K562 (cell line): ENCODE measurements around the gene LRRC3C. TPM values are rescaled to one million over a fixed set of nuclear protein-coding genes. Genes with fewer than 3 reads are reported as not detected.

Experiments used
- CHD4 ChIP-seq: fragments of 200-600 bp; sonication (generic); IDR thresholded peaks from 3 replicates; pipeline ENCODE4 v1.6.1; 2012; ENCODE audit warnings: low read depth, mild to moderate bottlenecking, mixed read lengths, low read length, inconsistent platforms; ENCODE audit not compliant: insufficient read depth, insufficient replicate concordance, poor library complexity, severe bottlenecking
- ESRRB ChIP-seq: fragments of 250-450 bp; sonication (Bioruptor Pico); IDR thresholded peaks from 2 replicates; pipeline ENCODE4 v1.5.0; 2020; ENCODE audit warnings: mild to moderate bottlenecking, moderate library complexity, borderline replicate concordance
- FOXO4 ChIP-seq: fragments of 450-650 bp; formaldehyde crosslinking; IDR thresholded peaks from 2 replicates; pipeline ENCODE4 v1.4.0; 2020; ENCODE audit warnings: mild to moderate bottlenecking, moderate library complexity
- ID3 ChIP-seq, 2 experiments: fragments of 250-450 bp in 1 of 2; fragments of 450-650 bp in 1 of 2; sonication (Bioruptor Pico) in 1 of 2; IDR thresholded peaks; 2 replicates each; pipeline versions ENCODE4 v1.6.1 to v1.8.0; 2016 to 2021; ENCODE audit warnings: mild to moderate bottlenecking in 2 of 2, moderate library complexity in 2 of 2, missing compliant biosample characterization in 1 of 2, missing genetic modification characterization in 1 of 2
- PHB ChIP-seq: fragments of 250-450 bp; sonication (Bioruptor Pico); IDR thresholded peaks from 2 replicates; pipeline ENCODE4 v1.5.0; 2021
- PHF21A ChIP-seq: fragments of 450-650 bp; IDR thresholded peaks from 2 replicates; pipeline ENCODE4 v1.6.1; 2017; ENCODE audit warnings: low read depth, borderline replicate concordance
- POLR2AphosphoS2 ChIP-seq: IDR thresholded peaks from 2 replicates; pipeline ENCODE4 v1.6.1; 2012; ENCODE audit warnings: low read length, improper control_type of control experiment
- RFX5 ChIP-seq: IDR thresholded peaks from 2 replicates; pipeline ENCODE4 v1.6.1; 2011; ENCODE audit warnings: low read depth, mild to moderate bottlenecking, improper control_type of control experiment, low read length
- STAT5B ChIP-seq: fragments of 250-450 bp; sonication (Bioruptor Pico); IDR thresholded peaks from 2 replicates; pipeline ENCODE4 v1.8.0; 2021; ENCODE audit warnings: mild to moderate bottlenecking, inconsistent platforms
- TEAD2 ChIP-seq: fragments of 450-650 bp; IDR thresholded peaks from 2 replicates; pipeline ENCODE4 v1.6.1; 2016; ENCODE audit warnings: missing genetic modification characterization, control low read depth, missing compliant biosample characterization
- TRIM24 ChIP-seq, 2 experiments: fragments of 450-650 bp; IDR thresholded peaks; 2 replicates each; pipeline ENCODE4 v1.6.1; 2016
- ZKSCAN8 ChIP-seq: fragments of 200-800 bp; sonication (Bioruptor generic); IDR thresholded peaks from 2 replicates; pipeline ENCODE4 v1.6.1; 2016; ENCODE audit warnings: missing genetic modification characterization, missing compliant biosample characterization
- ZNF280B ChIP-seq: fragments of 250-450 bp; sonication (Bioruptor Pico); IDR thresholded peaks from 2 replicates; pipeline ENCODE4 v1.5.1; 2021; ENCODE audit warnings: mild to moderate bottlenecking
- ZNF707 ChIP-seq: fragments of 250-450 bp; sonication (Bioruptor Pico); conservative IDR thresholded peaks from 2 replicates; pipeline ENCODE4 v1.8.0; 2022; ENCODE audit warnings: inconsistent platforms, mild to moderate bottlenecking, moderate library complexity
- ZSCAN32 ChIP-seq: fragments of 450-650 bp; formaldehyde crosslinking; IDR thresholded peaks from 2 replicates; pipeline ENCODE4 v1.4.0; 2020; ENCODE audit warnings: mild to moderate bottlenecking, moderate library complexity
- polyA plus RNA-seq, 8 experiments: library from polyadenylated mRNA; depleted of rRNA in 4 of 8; stranded (reverse) in 5 of 8; unstranded in 3 of 8; fragments of >200 nt; fragmentation: Nextera tagmentation in 2 of 8; fragmentation: Illumina TruSeq in 1 of 8; extraction: Ambion mirVana in 2 of 8; extraction: Trizol in 1 of 8; gene quantifications; 2 replicates each; pipeline versions ENCODE4 v1.2.1 to v1.2.3, GENCODE V29; 2011 to 2014; ENCODE audit warnings: inconsistent platforms in 1 of 8, missing spikeins in 1 of 8
- total RNA-seq, 7 experiments: library from RNA; depleted of rRNA in 6 of 7; stranded (reverse); fragments of >200 nt in 6 of 7; fragmentation: Illumina TruSeq in 2 of 7; extraction: Trizol in 2 of 7; gene quantifications; 2 replicates each; pipeline versions ENCODE4 v1.2.1 to v1.2.3, GENCODE V29; 2011 to 2021; ENCODE audit warnings: low replicate concordance in 1 of 7
- TF ChIP-seq, protein P1 (sequence below): fragments of 250-450 bp; sonication (Bioruptor Pico); IDR thresholded peaks from 2 replicates; pipeline ENCODE4 v1.8.0; 2021; ENCODE audit warnings: moderate library complexity, mild to moderate bottlenecking, inconsistent platforms
- TF ChIP-seq, protein P2 (sequence below), 3 experiments: fragments of 200-800 bp in 1 of 3; fragments of 250-450 bp in 1 of 3; fragments of 450-650 bp in 1 of 3; sonication (Bioruptor Pico) in 1 of 3; sonication (Bioruptor generic) in 1 of 3; formaldehyde crosslinking in 1 of 3; IDR thresholded peaks; 2 replicates each; pipeline versions ENCODE4 v1.6.1 to v1.8.0; 2016 to 2022; ENCODE audit warnings: mild to moderate bottlenecking in 2 of 3, missing genetic modification characterization in 2 of 3, missing compliant biosample characterization in 1 of 3, moderate library complexity in 1 of 3

The LRRC3C gene
- total and polyA plus RNA-seq, 9 of the 15 experiments (the other 6 are each of a cell fraction or from before 2014, with no cell fraction given) = not detected

- no peak for TF ChIP-seq ID3 (CRISPR knock-in tag; IDR thresholded peaks at IDR 0.05)
- TF ChIP-seq ID3 (tag; IDR thresholded peaks at IDR 0.05) = peak; percentile 81
- no peak for TF ChIP-seq ZKSCAN8 (CRISPR knock-in tag)
- TF ChIP-seq PHF21A = no peak
- TF ChIP-seq PHB (CRISPR knock-in tag) = no peak
- TF ChIP-seq, protein P1, sequence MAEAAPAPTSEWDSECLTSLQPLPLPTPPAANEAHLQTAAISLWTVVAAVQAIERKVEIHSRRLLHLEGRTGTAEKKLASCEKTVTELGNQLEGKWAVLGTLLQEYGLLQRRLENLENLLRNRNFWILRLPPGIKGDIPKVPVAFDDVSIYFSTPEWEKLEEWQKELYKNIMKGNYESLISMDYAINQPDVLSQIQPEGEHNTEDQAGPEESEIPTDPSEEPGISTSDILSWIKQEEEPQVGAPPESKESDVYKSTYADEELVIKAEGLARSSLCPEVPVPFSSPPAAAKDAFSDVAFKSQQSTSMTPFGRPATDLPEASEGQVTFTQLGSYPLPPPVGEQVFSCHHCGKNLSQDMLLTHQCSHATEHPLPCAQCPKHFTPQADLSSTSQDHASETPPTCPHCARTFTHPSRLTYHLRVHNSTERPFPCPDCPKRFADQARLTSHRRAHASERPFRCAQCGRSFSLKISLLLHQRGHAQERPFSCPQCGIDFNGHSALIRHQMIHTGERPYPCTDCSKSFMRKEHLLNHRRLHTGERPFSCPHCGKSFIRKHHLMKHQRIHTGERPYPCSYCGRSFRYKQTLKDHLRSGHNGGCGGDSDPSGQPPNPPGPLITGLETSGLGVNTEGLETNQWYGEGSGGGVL (CRISPR knock-in tag) = no peak
- TF ChIP-seq ESRRB = no peak
- no peak for TF ChIP-seq TRIM24 (IDR thresholded peaks at IDR 0.05)
- TF ChIP-seq CHD4 = no peak
- TF ChIP-seq POLR2AphosphoS2 = no peak
- no peak for TF ChIP-seq ZNF707 (CRISPR knock-in tag)
- no peak for TF ChIP-seq STAT5B
- no peak for TF ChIP-seq ZSCAN32 (CRISPR knock-in tag)
- peak; percentile 99 for TF ChIP-seq RFX5
- TF ChIP-seq, protein P2, sequence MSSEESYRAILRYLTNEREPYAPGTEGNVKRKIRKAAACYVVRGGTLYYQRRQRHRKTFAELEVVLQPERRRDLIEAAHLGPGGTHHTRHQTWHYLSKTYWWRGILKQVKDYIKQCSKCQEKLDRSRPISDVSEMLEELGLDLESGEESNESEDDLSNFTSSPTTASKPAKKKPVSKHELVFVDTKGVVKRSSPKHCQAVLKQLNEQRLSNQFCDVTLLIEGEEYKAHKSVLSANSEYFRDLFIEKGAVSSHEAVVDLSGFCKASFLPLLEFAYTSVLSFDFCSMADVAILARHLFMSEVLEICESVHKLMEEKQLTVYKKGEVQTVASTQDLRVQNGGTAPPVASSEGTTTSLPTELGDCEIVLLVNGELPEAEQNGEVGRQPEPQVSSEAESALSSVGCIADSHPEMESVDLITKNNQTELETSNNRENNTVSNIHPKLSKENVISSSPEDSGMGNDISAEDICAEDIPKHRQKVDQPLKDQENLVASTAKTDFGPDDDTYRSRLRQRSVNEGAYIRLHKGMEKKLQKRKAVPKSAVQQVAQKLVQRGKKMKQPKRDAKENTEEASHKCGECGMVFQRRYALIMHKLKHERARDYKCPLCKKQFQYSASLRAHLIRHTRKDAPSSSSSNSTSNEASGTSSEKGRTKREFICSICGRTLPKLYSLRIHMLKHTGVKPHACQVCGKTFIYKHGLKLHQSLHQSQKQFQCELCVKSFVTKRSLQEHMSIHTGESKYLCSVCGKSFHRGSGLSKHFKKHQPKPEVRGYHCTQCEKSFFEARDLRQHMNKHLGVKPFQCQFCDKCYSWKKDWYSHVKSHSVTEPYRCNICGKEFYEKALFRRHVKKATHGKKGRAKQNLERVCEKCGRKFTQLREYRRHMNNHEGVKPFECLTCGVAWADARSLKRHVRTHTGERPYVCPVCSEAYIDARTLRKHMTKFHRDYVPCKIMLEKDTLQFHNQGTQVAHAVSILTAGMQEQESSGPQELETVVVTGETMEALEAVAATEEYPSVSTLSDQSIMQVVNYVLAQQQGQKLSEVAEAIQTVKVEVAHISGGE (CRISPR knock-in tag; IDR thresholded peaks at IDR 0.05) = peak in 1 of 3 experiments; percentile 89; a peak in 2 of 6 replicates
- TF ChIP-seq TEAD2 (tag) = no peak
- no peak for TF ChIP-seq FOXO4
- TF ChIP-seq ZNF280B (CRISPR knock-in tag) = no peak
Observed at GRCh38 chr17:39980351-39981206, 53.0 kb downstream of the LRRC3C start, which contains the start of gene PSMD3 (continued).
